GM13976 (cell line): ENCODE data around the gene GRIA4.

Source experiments
- DNase-seq: peaks from one replicate; pipeline ENCODE4 v3.0.0; 2012; ENCODE audit warnings: low spot score
- in situ Hi-C: fragments of 300-500 bp; cut with MboI; formaldehyde crosslinking; loops from one replicate; pipeline ENCODE4 v1.12.0; 2022; ENCODE audit warnings: low sequenced_read_pairs, mixed read lengths, inconsistent platforms; ENCODE audit not compliant: unreplicated experiment
- TF ChIP-seq, protein P1 (sequence below): IDR thresholded peaks from 2 replicates; pipeline ENCODE4 v1.5.1; 2012; ENCODE audit warnings: borderline replicate concordance, mild to moderate bottlenecking; ENCODE audit not compliant: insufficient read depth; ENCODE audit errors: extremely low read depth, missing control alignments, control extremely low read depth

The GRIA4 gene

DNA sequence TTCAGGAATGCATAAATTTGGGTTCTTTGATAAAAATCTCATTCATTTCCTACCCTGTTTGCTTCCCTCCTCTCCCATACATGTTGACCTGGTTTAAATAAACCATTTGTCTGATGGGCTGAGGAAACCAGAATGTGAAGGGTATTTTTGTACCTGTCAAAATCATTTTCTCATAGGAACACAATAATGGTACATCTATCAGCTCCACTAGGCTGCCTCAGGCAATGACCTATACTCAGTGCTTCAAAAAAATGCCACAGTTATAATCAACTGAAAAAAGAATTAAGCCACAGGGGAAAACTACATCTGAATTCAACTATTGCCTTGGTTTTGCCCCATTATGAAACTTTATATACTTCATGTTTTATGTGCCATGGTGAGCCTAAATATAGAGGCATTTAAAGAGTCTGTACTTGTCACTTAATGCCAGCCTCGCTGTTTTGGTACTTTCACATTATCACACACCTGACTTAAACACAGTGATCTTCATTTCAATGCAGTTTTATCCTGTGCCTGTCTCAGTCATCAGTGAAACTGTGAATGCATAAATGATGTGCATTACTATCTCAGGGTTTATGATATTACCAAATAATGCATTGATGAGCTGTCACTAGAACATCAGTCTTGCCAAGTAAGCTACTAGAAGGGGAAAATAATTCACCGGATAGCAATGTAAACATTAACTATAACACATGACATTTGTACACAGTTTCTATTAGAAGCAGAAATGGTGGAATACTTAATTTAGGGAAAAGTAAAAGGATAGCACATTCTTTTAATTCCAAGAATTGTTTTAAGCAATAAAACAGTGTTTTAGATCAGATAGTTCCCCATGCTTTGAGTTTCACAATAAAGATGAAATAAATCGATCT lies 319.4 kb downstream of the GRIA4 start:
- TF ChIP-seq, protein P1, sequence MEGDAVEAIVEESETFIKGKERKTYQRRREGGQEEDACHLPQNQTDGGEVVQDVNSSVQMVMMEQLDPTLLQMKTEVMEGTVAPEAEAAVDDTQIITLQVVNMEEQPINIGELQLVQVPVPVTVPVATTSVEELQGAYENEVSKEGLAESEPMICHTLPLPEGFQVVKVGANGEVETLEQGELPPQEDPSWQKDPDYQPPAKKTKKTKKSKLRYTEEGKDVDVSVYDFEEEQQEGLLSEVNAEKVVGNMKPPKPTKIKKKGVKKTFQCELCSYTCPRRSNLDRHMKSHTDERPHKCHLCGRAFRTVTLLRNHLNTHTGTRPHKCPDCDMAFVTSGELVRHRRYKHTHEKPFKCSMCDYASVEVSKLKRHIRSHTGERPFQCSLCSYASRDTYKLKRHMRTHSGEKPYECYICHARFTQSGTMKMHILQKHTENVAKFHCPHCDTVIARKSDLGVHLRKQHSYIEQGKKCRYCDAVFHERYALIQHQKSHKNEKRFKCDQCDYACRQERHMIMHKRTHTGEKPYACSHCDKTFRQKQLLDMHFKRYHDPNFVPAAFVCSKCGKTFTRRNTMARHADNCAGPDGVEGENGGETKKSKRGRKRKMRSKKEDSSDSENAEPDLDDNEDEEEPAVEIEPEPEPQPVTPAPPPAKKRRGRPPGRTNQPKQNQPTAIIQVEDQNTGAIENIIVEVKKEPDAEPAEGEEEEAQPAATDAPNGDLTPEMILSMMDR = no peak
- DNase-seq = no peak
- in situ Hi-C loops = no loop called here

DNA sequence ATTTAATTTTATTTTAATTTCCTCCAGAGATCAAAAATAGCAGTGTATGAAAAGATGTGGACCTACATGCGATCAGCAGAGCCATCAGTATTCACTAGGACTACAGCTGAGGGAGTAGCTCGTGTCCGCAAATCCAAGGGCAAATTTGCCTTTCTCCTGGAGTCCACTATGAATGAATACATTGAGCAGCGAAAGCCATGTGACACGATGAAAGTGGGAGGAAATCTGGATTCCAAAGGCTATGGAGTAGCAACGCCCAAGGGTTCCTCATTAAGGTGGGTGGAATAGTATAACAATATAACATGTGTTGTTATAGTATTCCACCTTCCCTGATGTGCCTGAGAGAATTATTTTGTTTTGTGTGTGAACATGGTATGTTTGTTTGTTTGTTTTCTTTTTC lies 323.8 kb downstream of the GRIA4 start:
- in situ Hi-C loops = no loop called here
- TF ChIP-seq, protein P1 = no peak
- no peak for DNase-seq

DNA sequence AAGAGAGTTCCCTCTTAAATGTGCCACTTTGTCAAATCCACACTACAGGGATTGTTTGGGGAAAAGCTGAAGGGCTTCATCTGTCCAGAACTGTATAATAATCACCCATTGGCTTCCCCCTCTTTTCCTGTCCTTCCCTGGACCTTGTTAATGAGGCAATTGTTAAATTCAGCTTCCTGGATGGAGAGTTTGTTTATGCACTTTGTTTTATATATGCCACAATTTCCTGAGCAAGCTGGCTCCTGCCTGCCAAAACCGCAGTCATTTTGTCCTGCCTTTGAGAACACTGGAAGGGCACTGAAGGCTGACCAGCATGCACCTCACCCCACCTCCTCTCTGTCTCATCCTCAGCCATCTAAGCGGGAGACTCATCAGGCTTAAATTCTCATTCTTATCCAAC lies 325.9 kb downstream of the GRIA4 start:
- DNase-seq = no peak
- in situ Hi-C loops = no loop called here
- TF ChIP-seq, protein P1 = no peak

DNA sequence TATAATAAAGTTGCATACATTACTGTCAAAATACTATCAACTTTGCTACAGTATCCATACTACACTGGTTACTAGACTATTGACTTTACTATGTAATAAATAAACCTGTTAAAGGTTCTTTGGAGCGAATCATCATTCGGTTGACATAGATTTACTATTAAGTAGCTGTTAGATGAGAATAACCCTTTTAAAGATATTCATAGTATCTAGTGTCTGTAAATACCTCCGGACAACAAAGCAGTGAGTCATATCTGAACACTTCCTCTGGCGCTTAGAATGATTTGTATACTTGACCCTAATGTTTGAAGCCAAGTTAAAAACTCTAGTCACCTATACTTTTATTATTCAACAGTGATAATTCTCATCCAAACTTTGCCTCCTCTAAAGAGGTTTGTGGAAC lies 327.5 kb downstream of the GRIA4 start:
- DNase-seq = no peak
- in situ Hi-C loops = no loop called here
- TF ChIP-seq, protein P1 = no peak

DNA sequence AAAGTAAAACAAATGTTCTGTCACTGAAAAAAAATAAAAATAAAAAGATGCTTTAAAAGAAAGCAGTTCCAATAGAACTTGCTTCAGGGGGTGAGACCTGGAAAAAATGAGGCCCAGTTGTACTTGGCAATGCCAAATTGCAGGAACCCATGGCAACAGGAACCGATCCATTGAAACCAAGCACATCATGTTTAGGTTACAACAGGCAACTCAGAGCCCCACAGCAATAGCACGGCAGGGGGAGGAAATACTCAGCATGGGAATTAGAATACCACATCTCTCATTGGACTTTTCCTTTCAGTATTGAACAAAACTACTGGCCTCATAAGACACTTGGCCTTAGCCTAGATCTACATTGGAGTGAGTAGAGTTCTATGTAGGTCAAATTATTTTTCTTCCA lies 327.9 kb downstream of the GRIA4 start:
- TF ChIP-seq, protein P1 = no peak
- DNase-seq = no peak
- in situ Hi-C loops = no loop called here

DNA sequence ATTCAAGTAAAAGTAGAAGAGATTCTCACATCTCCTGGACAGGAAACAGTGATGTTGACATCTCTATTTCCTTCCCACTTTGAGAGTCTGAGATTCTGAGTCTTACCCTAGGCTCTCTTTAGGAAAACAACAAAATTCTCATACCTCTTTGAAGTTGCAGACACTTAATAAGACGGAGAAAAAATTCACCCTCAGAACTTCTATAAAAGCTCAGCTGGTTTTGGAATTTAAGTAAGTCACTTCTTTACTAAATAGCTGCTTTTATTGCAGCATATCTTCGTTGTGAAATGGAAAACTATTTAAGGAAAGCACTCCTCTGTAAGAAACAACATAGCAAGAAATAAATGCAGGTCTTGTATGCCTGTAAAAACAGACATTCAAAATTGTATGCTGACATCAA lies 333.0 kb downstream of the GRIA4 start:
- no peak for DNase-seq
- in situ Hi-C loops = no loop called here
- TF ChIP-seq, protein P1 = no peak
